ENCODE results near the gene SIGLEC6.

GRCh38 chr19:51547397-51548212, 16.1 kb upstream of the SIGLEC6 start:
- TF ChIP-seq, protein P1, sequence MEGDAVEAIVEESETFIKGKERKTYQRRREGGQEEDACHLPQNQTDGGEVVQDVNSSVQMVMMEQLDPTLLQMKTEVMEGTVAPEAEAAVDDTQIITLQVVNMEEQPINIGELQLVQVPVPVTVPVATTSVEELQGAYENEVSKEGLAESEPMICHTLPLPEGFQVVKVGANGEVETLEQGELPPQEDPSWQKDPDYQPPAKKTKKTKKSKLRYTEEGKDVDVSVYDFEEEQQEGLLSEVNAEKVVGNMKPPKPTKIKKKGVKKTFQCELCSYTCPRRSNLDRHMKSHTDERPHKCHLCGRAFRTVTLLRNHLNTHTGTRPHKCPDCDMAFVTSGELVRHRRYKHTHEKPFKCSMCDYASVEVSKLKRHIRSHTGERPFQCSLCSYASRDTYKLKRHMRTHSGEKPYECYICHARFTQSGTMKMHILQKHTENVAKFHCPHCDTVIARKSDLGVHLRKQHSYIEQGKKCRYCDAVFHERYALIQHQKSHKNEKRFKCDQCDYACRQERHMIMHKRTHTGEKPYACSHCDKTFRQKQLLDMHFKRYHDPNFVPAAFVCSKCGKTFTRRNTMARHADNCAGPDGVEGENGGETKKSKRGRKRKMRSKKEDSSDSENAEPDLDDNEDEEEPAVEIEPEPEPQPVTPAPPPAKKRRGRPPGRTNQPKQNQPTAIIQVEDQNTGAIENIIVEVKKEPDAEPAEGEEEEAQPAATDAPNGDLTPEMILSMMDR (conservative IDR thresholded peaks at IDR 0.05), result no peak
- TF ChIP-seq ZFX (IDR thresholded peaks at IDR 0.05), result no peak

Data from C4-2B (cell line).